Measurements from ENCODE around the gene ZNF398.

The ZNF398 gene

GRCh38 chr7:149196151-149196704 lies 49.0 kb downstream of the ZNF398 start:
- peak overlapping the region; percentile 67 to 90 for H3K27ac ChIP-seq (ENCODE audit: low read depth in 2 of 2, low read length in 2 of 2)
- no peaks in the 10 kb centered on the region for H3K27me3 ChIP-seq (ENCODE audit: control insufficient read depth in 2 of 2, insufficient read depth in 2 of 2, low read length in 2 of 2)
- no peaks in the 10 kb centered on the region for H3K9me3 ChIP-seq (ENCODE audit: control insufficient read depth in 2 of 2, low read length in 2 of 2)
- peaks cover 27 to 31% of the 10 kb centered on the region in 2 donors for H3K36me3 ChIP-seq (ENCODE audit: control insufficient read depth in 2 of 2, insufficient read depth in 2 of 2, low read length in 2 of 2)
- H3K4me1 ChIP-seq (ENCODE audit: control insufficient read depth in 2 of 2, insufficient read depth in 2 of 2, low read length in 2 of 2), result peaks cover 18 to 21% of the 10 kb centered on the region in 2 donors
- H3K9ac ChIP-seq (ENCODE audit: low read depth in 1 of 2, low read length in 2 of 2), result peak overlapping the region; percentile 78 to 85
- H3K4me3 ChIP-seq (ENCODE audit: low read length in 2 of 2), result peak overlapping the region; percentile 82 to 83

GRCh38 chr7:149196705-149197171 lies 49.5 kb downstream of the ZNF398 start:
- Histone ChIP-seq H3K9me3 (ENCODE audit: control insufficient read depth in 2 of 2, low read length in 2 of 2) (no peaks in the 10 kb centered on the region), H3K9ac (ENCODE audit: low read depth in 1 of 2, low read length in 2 of 2) (peak overlapping the region; percentile 78 to 85), H3K4me3 (ENCODE audit: low read length in 2 of 2) (peak overlapping the region; percentile 82 to 83), H3K27ac (ENCODE audit: low read depth in 2 of 2, low read length in 2 of 2) (peak overlapping the region in 1 of 2 donors; percentile 67), H3K27me3 (ENCODE audit: control insufficient read depth in 2 of 2, insufficient read depth in 2 of 2, low read length in 2 of 2) (no peaks in the 10 kb centered on the region), H3K4me1 (ENCODE audit: control insufficient read depth in 2 of 2, insufficient read depth in 2 of 2, low read length in 2 of 2) (peaks cover 15 to 17% of the 10 kb centered on the region in 2 donors), H3K36me3 (ENCODE audit: control insufficient read depth in 2 of 2, insufficient read depth in 2 of 2, low read length in 2 of 2) (peaks cover 30 to 35% of the 10 kb centered on the region in 2 donors)

GRCh38 chr7:149197675-149198074 lies 50.4 kb downstream of the ZNF398 start:
- Histone ChIP-seq H3K9ac (ENCODE audit: low read depth in 1 of 2, low read length in 2 of 2) (no peak overlapping the region), H3K27me3 (ENCODE audit: control insufficient read depth in 2 of 2, insufficient read depth in 2 of 2, low read length in 2 of 2) (no peaks in the 10 kb centered on the region), H3K4me1 (ENCODE audit: control insufficient read depth in 2 of 2, insufficient read depth in 2 of 2, low read length in 2 of 2) (peaks cover 15 to 16% of the 10 kb centered on the region in 2 donors), H3K9me3 (ENCODE audit: control insufficient read depth in 2 of 2, low read length in 2 of 2) (no peaks in the 10 kb centered on the region), H3K27ac (ENCODE audit: low read depth in 2 of 2, low read length in 2 of 2) (no peak overlapping the region), H3K36me3 (ENCODE audit: control insufficient read depth in 2 of 2, insufficient read depth in 2 of 2, low read length in 2 of 2) (peaks cover 33 to 38% of the 10 kb centered on the region in 2 donors), H3K4me3 (ENCODE audit: low read length in 2 of 2) (no peak overlapping the region)

- Histone ChIP-seq H3K4me3 (ENCODE audit: low read length in 2 of 2) (no peak overlapping the region), H3K36me3 (ENCODE audit: control insufficient read depth in 2 of 2, insufficient read depth in 2 of 2, low read length in 2 of 2) (peaks cover 39 to 43% of the 10 kb centered on the region in 2 donors), H3K4me1 (ENCODE audit: control insufficient read depth in 2 of 2, insufficient read depth in 2 of 2, low read length in 2 of 2) (peaks cover 10 to 16% of the 10 kb centered on the region in 2 donors), H3K9ac (ENCODE audit: low read depth in 1 of 2, low read length in 2 of 2) (no peak overlapping the region), H3K9me3 (ENCODE audit: control insufficient read depth in 2 of 2, low read length in 2 of 2) (no peaks in the 10 kb centered on the region), H3K27me3 (ENCODE audit: control insufficient read depth in 2 of 2, insufficient read depth in 2 of 2, low read length in 2 of 2) (no peaks in the 10 kb centered on the region), H3K27ac (ENCODE audit: low read depth in 2 of 2, low read length in 2 of 2) (no peak overlapping the region)
Observed at GRCh38 chr7:149198161-149198816, 51.0 kb downstream of the ZNF398 start.

GRCh38 chr7:149199234-149199995 lies 52.2 kb downstream of the ZNF398 start:
- Histone ChIP-seq H3K4me1 (ENCODE audit: control insufficient read depth in 2 of 2, insufficient read depth in 2 of 2, low read length in 2 of 2) (peaks cover 10 to 16% of the 10 kb centered on the region in 2 donors), H3K4me3 (ENCODE audit: low read length in 2 of 2) (no peak overlapping the region), H3K36me3 (ENCODE audit: control insufficient read depth in 2 of 2, insufficient read depth in 2 of 2, low read length in 2 of 2) (peaks cover 50 to 52% of the 10 kb centered on the region in 2 donors), H3K9me3 (ENCODE audit: control insufficient read depth in 2 of 2, low read length in 2 of 2) (no peaks in the 10 kb centered on the region), H3K27me3 (ENCODE audit: control insufficient read depth in 2 of 2, insufficient read depth in 2 of 2, low read length in 2 of 2) (no peaks in the 10 kb centered on the region), H3K9ac (ENCODE audit: low read depth in 1 of 2, low read length in 2 of 2) (no peak overlapping the region), H3K27ac (ENCODE audit: low read depth in 2 of 2, low read length in 2 of 2) (no peak overlapping the region)

GRCh38 chr7:149202831-149203231 lies 55.6 kb downstream of the ZNF398 start:
- Histone ChIP-seq H3K4me1 (ENCODE audit: control insufficient read depth in 2 of 2, insufficient read depth in 2 of 2, low read length in 2 of 2) (peaks cover 0 to 7% of the 10 kb centered on the region in 2 donors), H3K9ac (ENCODE audit: low read depth in 1 of 2, low read length in 2 of 2) (no peak overlapping the region), H3K27me3 (ENCODE audit: control insufficient read depth in 2 of 2, insufficient read depth in 2 of 2, low read length in 2 of 2) (no peaks in the 10 kb centered on the region), H3K4me3 (ENCODE audit: low read length in 2 of 2) (no peak overlapping the region), H3K9me3 (ENCODE audit: control insufficient read depth in 2 of 2, low read length in 2 of 2) (no peaks in the 10 kb centered on the region), H3K27ac (ENCODE audit: low read depth in 2 of 2, low read length in 2 of 2) (no peak overlapping the region), H3K36me3 (ENCODE audit: control insufficient read depth in 2 of 2, insufficient read depth in 2 of 2, low read length in 2 of 2) (peaks cover 66 to 77% of the 10 kb centered on the region in 2 donors)

GRCh38 chr7:149205690-149206381 lies 58.6 kb downstream of the ZNF398 start:
- H3K4me1 ChIP-seq (ENCODE audit: control insufficient read depth in 2 of 2, insufficient read depth in 2 of 2, low read length in 2 of 2), result peaks cover 0 to 7% of the 10 kb centered on the region in 2 donors
- no peaks in the 10 kb centered on the region for H3K27me3 ChIP-seq (ENCODE audit: control insufficient read depth in 2 of 2, insufficient read depth in 2 of 2, low read length in 2 of 2)
- peak overlapping the region in 1 of 2 donors; percentile 52 for H3K9ac ChIP-seq (ENCODE audit: low read depth in 1 of 2, low read length in 2 of 2)
- peaks cover 57 to 78% of the 10 kb centered on the region in 2 donors for H3K36me3 ChIP-seq (ENCODE audit: control insufficient read depth in 2 of 2, insufficient read depth in 2 of 2, low read length in 2 of 2)
- H3K9me3 ChIP-seq (ENCODE audit: control insufficient read depth in 2 of 2, low read length in 2 of 2), result no peaks in the 10 kb centered on the region
- peak overlapping the region in 1 of 2 donors; percentile 4 for H3K4me3 ChIP-seq (ENCODE audit: low read length in 2 of 2)
- H3K27ac ChIP-seq (ENCODE audit: low read depth in 2 of 2, low read length in 2 of 2), result no peak overlapping the region

- Histone ChIP-seq H3K27ac (ENCODE audit: low read depth in 2 of 2, low read length in 2 of 2) (no peak overlapping the region), H3K4me3 (ENCODE audit: low read length in 2 of 2) (no peak overlapping the region), H3K4me1 (ENCODE audit: control insufficient read depth in 2 of 2, insufficient read depth in 2 of 2, low read length in 2 of 2) (peaks cover 0 to 7% of the 10 kb centered on the region in 2 donors), H3K36me3 (ENCODE audit: control insufficient read depth in 2 of 2, insufficient read depth in 2 of 2, low read length in 2 of 2) (peaks cover 59 to 83% of the 10 kb centered on the region in 2 donors), H3K9me3 (ENCODE audit: control insufficient read depth in 2 of 2, low read length in 2 of 2) (no peaks in the 10 kb centered on the region), H3K9ac (ENCODE audit: low read depth in 1 of 2, low read length in 2 of 2) (no peak overlapping the region), H3K27me3 (ENCODE audit: control insufficient read depth in 2 of 2, insufficient read depth in 2 of 2, low read length in 2 of 2) (no peaks in the 10 kb centered on the region)
Observed at GRCh38 chr7:149207324-149208035, 60.2 kb downstream of the ZNF398 start.

GRCh38 chr7:149209518-149210269 lies 62.4 kb downstream of the ZNF398 start:
- Histone ChIP-seq H3K9ac (ENCODE audit: low read depth in 1 of 2, low read length in 2 of 2) (no peak overlapping the region), H3K36me3 (ENCODE audit: control insufficient read depth in 2 of 2, insufficient read depth in 2 of 2, low read length in 2 of 2) (peaks cover 64 to 84% of the 10 kb centered on the region in 2 donors)

More at GRCh38 chr7:149209518-149210269, 62.4 kb downstream of the ZNF398 start:
- no peak overlapping the region for H3K27ac ChIP-seq (ENCODE audit: low read depth in 2 of 2, low read length in 2 of 2)
- no peaks in the 10 kb centered on the region for H3K9me3 ChIP-seq (ENCODE audit: control insufficient read depth in 2 of 2, low read length in 2 of 2)
- peaks cover 0 to 7% of the 10 kb centered on the region in 2 donors for H3K4me1 ChIP-seq (ENCODE audit: control insufficient read depth in 2 of 2, insufficient read depth in 2 of 2, low read length in 2 of 2)
- no peaks in the 10 kb centered on the region for H3K27me3 ChIP-seq (ENCODE audit: control insufficient read depth in 2 of 2, insufficient read depth in 2 of 2, low read length in 2 of 2)
- H3K4me3 ChIP-seq (ENCODE audit: low read length in 2 of 2), result no peak overlapping the region

All from mucosa of rectum (tissue), 2 donors.